Right atrium auricular region (tissue), 2 donors: ENCODE measurements around the gene NBEAL2. TPM values are rescaled to one million over a fixed set of nuclear protein-coding genes. Genes with fewer than 3 reads are reported as not detected.

Experiments used
- DNase-seq: peaks from one replicate; pipeline ENCODE4 v3.0.0-alpha.2; 2019; ENCODE audit warnings: low spot score
- H3K27ac ChIP-seq, 2 donors: fragments of 200-600 bp; sonication (generic); 1 replicate in 1 of 2; 2 replicates in 1 of 2; pipeline ENCODE4 v1.5.1; 2016 to 2019
- H3K27me3 ChIP-seq, 2 donors: fragments of 200-600 bp; sonication (generic); one replicate each; pipeline versions ENCODE4 v1.5.1 to v1.6.0; 2017 to 2019
- H3K36me3 ChIP-seq: fragments of 200-600 bp; sonication (generic); one replicate; pipeline ENCODE4 v1.5.1; 2016
- H3K4me1 ChIP-seq, 2 donors: fragments of 200-600 bp; sonication (generic); one replicate each; pipeline versions ENCODE4 v1.5.1 to v1.6.0; 2017 to 2019
- H3K4me3 ChIP-seq, 2 donors: fragments of 200-600 bp; sonication (generic); 1 replicate in 1 of 2; 2 replicates in 1 of 2; pipeline ENCODE4 v1.5.1; 2017 to 2019; ENCODE audit warnings: mild to moderate bottlenecking in 1 of 2, moderate library complexity in 1 of 2
- H3K9me3 ChIP-seq, 2 donors: fragments of 200-600 bp; sonication (generic); one replicate each; pipeline ENCODE4 v1.5.1; 2019
- total RNA-seq, 2 donors: library from RNA; depleted of rRNA; stranded (reverse); fragments of >200 nt; gene quantifications; one replicate each; pipeline ENCODE4 v1.1.0, GENCODE V29; 2016
- TF ChIP-seq, protein P1 (sequence below), 2 donors: fragments of 200-600 bp; sonication (generic); IDR thresholded peaks; one replicate each; pipeline ENCODE4 v1.5.1; 2019; ENCODE audit warnings: antibody characterized with exemption in 2 of 2

Gene NBEAL2
- total RNA-seq, 2 donors from 2014 or later: 7.5 to 15.3 TPM

DNA sequence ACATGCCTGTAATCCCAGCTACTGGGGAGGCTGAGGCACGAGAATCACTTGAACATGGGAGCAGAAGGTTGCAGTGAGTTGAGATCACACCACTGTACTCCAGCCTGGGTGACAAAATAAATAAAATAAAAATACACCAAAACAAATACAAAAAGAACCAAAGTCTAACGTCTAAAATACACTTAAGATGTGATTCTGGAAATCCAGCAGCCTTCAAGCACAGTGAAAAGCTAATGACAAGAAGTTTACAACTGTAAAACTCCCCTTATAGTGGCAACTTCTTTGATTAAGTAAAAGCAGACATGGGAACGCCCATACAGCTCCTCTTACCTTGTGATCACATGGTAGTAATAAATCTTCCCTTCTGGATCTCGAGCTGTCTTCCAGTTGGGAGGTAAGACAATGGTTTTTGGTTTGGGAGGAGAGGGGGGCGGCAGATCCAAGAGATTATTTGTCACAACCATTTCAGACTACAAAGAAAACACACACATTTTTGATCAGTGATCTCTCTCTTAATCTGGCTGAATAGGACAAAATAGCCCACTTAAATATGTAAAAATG is 62.8 kb downstream of the NBEAL2 start:
- H3K27ac ChIP-seq: no peak overlapping the region
- no peaks in the 10 kb centered on the region for H3K27me3 ChIP-seq
- H3K4me3 ChIP-seq: no peak overlapping the region
- H3K36me3 ChIP-seq: peaks cover 63% of the 10 kb centered on the region
- TF ChIP-seq, protein P1, sequence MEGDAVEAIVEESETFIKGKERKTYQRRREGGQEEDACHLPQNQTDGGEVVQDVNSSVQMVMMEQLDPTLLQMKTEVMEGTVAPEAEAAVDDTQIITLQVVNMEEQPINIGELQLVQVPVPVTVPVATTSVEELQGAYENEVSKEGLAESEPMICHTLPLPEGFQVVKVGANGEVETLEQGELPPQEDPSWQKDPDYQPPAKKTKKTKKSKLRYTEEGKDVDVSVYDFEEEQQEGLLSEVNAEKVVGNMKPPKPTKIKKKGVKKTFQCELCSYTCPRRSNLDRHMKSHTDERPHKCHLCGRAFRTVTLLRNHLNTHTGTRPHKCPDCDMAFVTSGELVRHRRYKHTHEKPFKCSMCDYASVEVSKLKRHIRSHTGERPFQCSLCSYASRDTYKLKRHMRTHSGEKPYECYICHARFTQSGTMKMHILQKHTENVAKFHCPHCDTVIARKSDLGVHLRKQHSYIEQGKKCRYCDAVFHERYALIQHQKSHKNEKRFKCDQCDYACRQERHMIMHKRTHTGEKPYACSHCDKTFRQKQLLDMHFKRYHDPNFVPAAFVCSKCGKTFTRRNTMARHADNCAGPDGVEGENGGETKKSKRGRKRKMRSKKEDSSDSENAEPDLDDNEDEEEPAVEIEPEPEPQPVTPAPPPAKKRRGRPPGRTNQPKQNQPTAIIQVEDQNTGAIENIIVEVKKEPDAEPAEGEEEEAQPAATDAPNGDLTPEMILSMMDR (IDR thresholded peaks at IDR 0.05): no peak
- no peaks in the 10 kb centered on the region for H3K4me1 ChIP-seq
- DNase-seq: no peak
- H3K9me3 ChIP-seq: no peaks in the 10 kb centered on the region

DNA sequence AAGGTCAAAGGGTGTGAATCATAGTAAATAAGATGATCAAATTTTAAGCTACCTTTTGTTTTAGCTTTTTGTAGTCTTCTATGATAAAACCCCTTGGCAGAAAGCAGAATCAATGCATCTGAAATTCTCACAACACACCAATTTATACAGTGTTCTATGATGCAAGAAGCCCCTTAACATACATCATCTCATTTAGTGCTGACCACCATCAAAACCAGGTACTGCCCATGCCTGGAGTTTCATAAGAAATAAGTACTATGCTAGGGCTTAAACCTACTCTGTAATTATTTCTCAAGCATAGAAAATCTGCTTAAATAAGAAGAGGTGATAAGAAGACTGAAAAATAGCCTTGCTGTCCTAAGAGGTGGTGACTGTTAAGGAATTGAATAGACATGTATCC is 67.6 kb downstream of the NBEAL2 start:
- Histone ChIP-seq H3K27me3 (no peaks in the 10 kb centered on the region), H3K4me3 (no peak overlapping the region), H3K4me1 (no peaks in the 10 kb centered on the region), H3K27ac (no peak overlapping the region), H3K36me3 (peaks cover 28% of the 10 kb centered on the region), H3K9me3 (no peaks in the 10 kb centered on the region)
- no peak for DNase-seq
- TF ChIP-seq, protein P1 (IDR thresholded peaks at IDR 0.05): no peak

DNA sequence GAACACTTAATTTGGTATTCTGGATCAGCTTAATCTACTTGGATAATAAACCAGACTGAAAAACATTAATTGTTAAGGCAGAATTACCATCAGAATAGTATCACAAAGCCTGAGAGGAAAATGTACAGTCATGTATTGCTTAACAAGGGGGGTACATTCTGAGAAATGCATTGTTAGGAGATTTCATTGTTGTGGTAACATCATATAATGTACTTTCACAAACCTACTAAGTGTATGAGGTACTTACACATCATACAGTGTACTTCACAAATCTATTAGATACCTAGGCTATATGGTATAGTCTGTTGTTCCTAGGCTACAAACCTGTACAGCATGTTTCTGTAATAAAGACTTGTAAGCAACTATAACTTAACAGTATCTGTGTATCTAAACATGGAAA is 68.2 kb downstream of the NBEAL2 start:
- Histone ChIP-seq H3K9me3 (no peaks in the 10 kb centered on the region), H3K27ac (no peak overlapping the region), H3K4me3 (no peak overlapping the region), H3K27me3 (no peaks in the 10 kb centered on the region), H3K4me1 (no peaks in the 10 kb centered on the region), H3K36me3 (peaks cover 22% of the 10 kb centered on the region)
- TF ChIP-seq, protein P1 (IDR thresholded peaks at IDR 0.05): no peak
- no peak for DNase-seq

DNA sequence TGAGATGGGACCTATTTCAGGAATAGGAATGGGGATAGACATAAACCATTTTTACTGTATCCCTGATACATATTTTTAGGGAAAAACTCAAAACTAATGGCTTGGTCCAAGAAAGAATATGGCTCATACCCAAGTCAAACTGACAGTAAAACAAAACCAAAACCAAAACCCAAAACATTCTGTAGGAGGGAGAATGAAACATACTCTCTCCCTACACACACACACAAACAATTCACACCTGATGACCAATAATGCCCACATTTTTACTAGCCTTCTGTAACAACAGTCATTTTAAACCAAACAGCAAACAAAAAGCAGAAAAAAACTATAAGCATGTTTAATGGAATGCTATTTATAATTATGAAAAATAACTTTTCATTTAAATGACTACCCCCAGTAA is 74.9 kb downstream of the NBEAL2 start:
- peaks cover 6% of the 10 kb centered on the region for H3K36me3 ChIP-seq
- TF ChIP-seq, protein P1 (IDR thresholded peaks at IDR 0.05): no peak
- no peak overlapping the region for H3K27ac ChIP-seq
- H3K27me3 ChIP-seq: no peaks in the 10 kb centered on the region
- no peaks in the 10 kb centered on the region for H3K4me1 ChIP-seq
- H3K9me3 ChIP-seq: no peaks in the 10 kb centered on the region
- no peak for DNase-seq
- no peak overlapping the region for H3K4me3 ChIP-seq

DNA sequence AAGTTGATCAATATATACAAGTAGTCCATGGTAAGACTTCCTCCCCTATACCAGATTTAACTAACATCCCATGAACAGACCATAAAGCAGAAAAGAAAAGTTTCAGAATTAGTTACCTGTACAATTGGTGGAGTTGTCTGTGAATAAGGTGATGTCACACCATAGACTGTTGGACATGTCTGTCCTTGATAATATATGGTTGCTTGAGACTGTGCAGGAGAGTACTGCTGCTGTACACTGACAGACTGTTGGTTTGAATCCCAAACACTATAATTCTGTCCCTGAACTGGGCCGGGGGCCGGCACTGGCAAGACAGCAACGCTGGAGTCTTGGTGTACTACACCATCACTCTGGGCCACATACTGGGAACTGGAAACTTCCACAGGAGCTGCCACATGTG is 77.2 kb downstream of the NBEAL2 start:
- no peaks in the 10 kb centered on the region for H3K4me1 ChIP-seq
- no peaks in the 10 kb centered on the region for H3K9me3 ChIP-seq
- no peak for DNase-seq
- H3K4me3 ChIP-seq: no peak overlapping the region
- TF ChIP-seq, protein P1 (IDR thresholded peaks at IDR 0.05): no peak
- H3K27me3 ChIP-seq: no peaks in the 10 kb centered on the region
- peaks cover 13% of the 10 kb centered on the region for H3K36me3 ChIP-seq
- H3K27ac ChIP-seq: no peak overlapping the region

DNA sequence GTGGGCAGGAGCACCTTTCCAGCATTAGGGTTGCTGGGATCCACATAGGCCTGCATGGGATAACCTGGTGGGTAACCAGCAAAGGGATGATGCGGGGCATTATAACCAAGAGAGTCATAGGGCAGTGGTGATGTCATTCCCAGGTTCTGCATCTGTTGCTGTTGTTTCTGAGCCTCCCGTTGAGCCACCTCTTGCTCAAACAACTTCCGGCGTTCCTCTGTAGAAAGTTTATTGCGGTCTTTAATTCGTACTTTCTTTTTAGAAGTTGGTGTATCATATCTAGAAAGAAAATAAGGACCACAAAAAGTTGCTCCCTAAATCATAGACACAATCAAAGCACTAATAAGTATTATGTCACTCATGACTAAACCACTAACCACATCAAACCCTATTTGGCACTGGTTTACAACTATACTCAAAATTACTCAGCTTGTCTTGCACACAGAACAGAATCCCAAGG is 77.8 kb downstream of the NBEAL2 start:
- DNase-seq: no peak
- TF ChIP-seq, protein P1 (IDR thresholded peaks at IDR 0.05): no peak
- Histone ChIP-seq H3K4me1 (no peaks in the 10 kb centered on the region), H3K27me3 (no peaks in the 10 kb centered on the region), H3K4me3 (no peak overlapping the region), H3K27ac (no peak overlapping the region), H3K36me3 (peaks cover 18% of the 10 kb centered on the region), H3K9me3 (no peaks in the 10 kb centered on the region)
